DND-41 (cell line): Measurements from ENCODE around the gene INPP5A.
"Not testable (repeated sequence)": the region's sequence is repeated elsewhere in the genome, so short reads cannot be mapped to it uniquely, and the experiment has no call there.

Source experiments
- ATAC-seq: fragments of 200-7000 bp; cut with Tn5 transposase; 3 replicates; pipeline ENCODE4 v1.9.1; 2021; ENCODE audit warnings: low read depth; ENCODE audit not compliant: insufficient read depth
- DNase-seq: peaks from one replicate; pipeline ENCODE4 v3.0.0-alpha.2; 2020
- H2AFZ ChIP-seq: 2 replicates; pipeline ENCODE4 v1.6.0; 2012; ENCODE audit warnings: low read depth, low read length
- H3K27ac ChIP-seq: 2 replicates; pipeline ENCODE4 v1.5.1; 2012; ENCODE audit warnings: low read length, inconsistent platforms
- H3K27me3 ChIP-seq: fragments of 200-600 bp; sonication (generic); 2 replicates; pipeline ENCODE4 v1.6.0; 2012; ENCODE audit warnings: low read length, mild to moderate bottlenecking, inconsistent platforms; ENCODE audit not compliant: insufficient read depth, poor library complexity
- H3K36me3 ChIP-seq: 2 replicates; pipeline ENCODE4 v1.5.1; 2012; ENCODE audit warnings: low read length, inconsistent platforms; ENCODE audit not compliant: insufficient read depth
- H3K4me1 ChIP-seq: 2 replicates; pipeline ENCODE4 v1.5.1; 2012; ENCODE audit warnings: mild to moderate bottlenecking, low read length; ENCODE audit not compliant: insufficient read depth
- H3K4me2 ChIP-seq: 2 replicates; pipeline ENCODE4 v1.6.0; 2012; ENCODE audit warnings: mild to moderate bottlenecking, moderate library complexity, low read length, inconsistent platforms; ENCODE audit not compliant: insufficient read depth
- H3K4me3 ChIP-seq, 2 experiments: fragments of 200-600 bp in 1 of 2; shearing (Covaris generic) in 1 of 2; 2 replicates each; pipeline ENCODE4 v1.5.1; 2012 to 2016; ENCODE audit warnings: inconsistent platforms in 2 of 2, low read length in 2 of 2, mild to moderate bottlenecking in 2 of 2, low read depth in 1 of 2, moderate library complexity in 1 of 2
- H3K79me2 ChIP-seq: 2 replicates; pipeline ENCODE4 v1.6.0; 2012; ENCODE audit warnings: low read length, inconsistent platforms; ENCODE audit not compliant: insufficient read depth
- H3K9ac ChIP-seq: 2 replicates; pipeline ENCODE4 v1.6.0; 2012; ENCODE audit warnings: low read depth, mild to moderate bottlenecking, inconsistent platforms, low read length, moderate library complexity
- H3K9me3 ChIP-seq: 2 replicates; pipeline ENCODE4 v1.5.1; 2012; ENCODE audit warnings: low read length, moderate library complexity, mild to moderate bottlenecking, inconsistent platforms; ENCODE audit not compliant: insufficient read depth, severe bottlenecking
- H4K20me1 ChIP-seq: 2 replicates; pipeline ENCODE4 v1.6.0; 2012; ENCODE audit warnings: low read length; ENCODE audit not compliant: insufficient read depth
- EZH2 ChIP-seq: IDR thresholded peaks from 3 replicates; pipeline ENCODE4 v1.6.1; 2012; ENCODE audit warnings: borderline replicate concordance, low read depth, mild to moderate bottlenecking, moderate library complexity, low read length, inconsistent platforms; ENCODE audit not compliant: severe bottlenecking
- TF ChIP-seq, protein P1 (sequence below): IDR thresholded peaks from 2 replicates; pipeline ENCODE4 v1.5.1; 2012; ENCODE audit warnings: borderline replicate concordance, low read length, moderate library complexity, mild to moderate bottlenecking; ENCODE audit not compliant: poor library complexity, severe bottlenecking; ENCODE audit errors: extremely low read depth

The INPP5A gene

DNA sequence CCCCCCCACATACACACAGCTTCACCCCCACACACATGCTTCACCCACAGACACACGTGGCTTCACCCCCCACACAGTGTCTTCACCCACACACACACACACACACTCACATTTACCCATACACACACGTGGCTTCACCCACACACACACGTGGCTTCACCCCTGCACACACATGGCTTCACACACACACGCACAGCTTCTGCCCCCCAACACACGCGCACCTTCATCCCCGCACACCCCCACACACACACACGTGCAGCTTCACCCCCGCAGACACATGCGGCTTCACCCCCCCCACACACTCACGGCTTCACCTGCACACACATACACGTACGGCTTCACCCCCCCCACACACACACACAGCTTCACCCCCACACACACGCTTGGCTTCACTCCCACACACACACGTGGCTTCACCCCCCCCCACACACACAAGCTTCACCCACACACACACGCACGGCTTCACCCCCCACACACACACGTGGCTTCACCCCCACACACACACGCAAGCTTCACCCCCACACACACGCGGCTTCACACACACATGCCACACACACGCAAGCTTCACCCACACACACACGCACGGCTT is 165.9 kb downstream of the INPP5A start:
- no peak overlapping the region for H3K4me3 ChIP-seq

DNA sequence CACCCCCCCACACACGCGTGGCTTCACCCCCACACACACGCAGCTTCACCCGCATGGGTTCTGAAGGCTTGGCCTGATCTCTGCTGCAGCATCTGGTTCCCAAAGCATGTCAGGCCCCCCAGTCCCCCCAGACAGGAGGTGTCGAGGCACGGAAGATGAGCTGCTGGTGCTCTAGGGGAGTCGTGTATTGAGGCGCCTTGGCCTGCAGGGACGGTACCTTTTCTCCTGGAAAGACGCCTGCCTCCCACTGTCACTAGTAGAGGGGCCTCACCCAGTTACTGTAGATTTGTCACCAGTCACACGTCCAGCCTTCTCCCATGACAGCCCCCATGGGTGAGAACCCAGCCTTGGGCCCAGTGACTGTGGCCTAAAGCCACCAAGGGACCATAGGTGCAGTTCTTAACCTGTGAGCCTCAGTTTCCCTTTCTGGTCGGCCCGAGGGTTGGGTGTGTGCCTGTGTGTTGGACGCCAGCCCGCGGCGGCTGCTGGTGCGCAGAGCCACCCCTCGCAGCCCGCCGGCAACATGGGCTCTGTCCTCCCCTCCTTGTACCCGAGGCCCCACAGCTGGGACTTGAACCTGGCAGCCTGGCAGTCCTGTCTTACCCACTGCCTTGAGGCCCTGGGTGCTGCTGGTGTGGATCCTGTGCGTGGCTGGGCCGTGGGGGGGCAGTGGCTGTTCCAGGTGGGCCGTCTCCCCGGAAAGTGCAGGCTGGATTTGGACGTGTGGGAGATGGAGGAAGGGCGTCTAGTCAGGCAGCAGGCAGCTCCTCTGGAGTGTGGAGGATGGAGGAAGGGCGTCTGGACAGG is 166.6 kb downstream of the INPP5A start:
- TF ChIP-seq EZH2: no peak
- TF ChIP-seq, protein P1, sequence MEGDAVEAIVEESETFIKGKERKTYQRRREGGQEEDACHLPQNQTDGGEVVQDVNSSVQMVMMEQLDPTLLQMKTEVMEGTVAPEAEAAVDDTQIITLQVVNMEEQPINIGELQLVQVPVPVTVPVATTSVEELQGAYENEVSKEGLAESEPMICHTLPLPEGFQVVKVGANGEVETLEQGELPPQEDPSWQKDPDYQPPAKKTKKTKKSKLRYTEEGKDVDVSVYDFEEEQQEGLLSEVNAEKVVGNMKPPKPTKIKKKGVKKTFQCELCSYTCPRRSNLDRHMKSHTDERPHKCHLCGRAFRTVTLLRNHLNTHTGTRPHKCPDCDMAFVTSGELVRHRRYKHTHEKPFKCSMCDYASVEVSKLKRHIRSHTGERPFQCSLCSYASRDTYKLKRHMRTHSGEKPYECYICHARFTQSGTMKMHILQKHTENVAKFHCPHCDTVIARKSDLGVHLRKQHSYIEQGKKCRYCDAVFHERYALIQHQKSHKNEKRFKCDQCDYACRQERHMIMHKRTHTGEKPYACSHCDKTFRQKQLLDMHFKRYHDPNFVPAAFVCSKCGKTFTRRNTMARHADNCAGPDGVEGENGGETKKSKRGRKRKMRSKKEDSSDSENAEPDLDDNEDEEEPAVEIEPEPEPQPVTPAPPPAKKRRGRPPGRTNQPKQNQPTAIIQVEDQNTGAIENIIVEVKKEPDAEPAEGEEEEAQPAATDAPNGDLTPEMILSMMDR: no peak
- no peak overlapping the region for H3K4me3 ChIP-seq
- no peak overlapping the region for H3K4me2 ChIP-seq
- H3K9me3 ChIP-seq: peaks cover 29% of the 10 kb centered on the region
- H3K27ac ChIP-seq: no peak overlapping the region
- ATAC-seq (no peak), DNase-seq (no peak)
- no peaks in the 10 kb centered on the region for H3K79me2 ChIP-seq
- peaks cover 61% of the 10 kb centered on the region for H3K36me3 ChIP-seq
- H3K4me1 ChIP-seq: no peaks in the 10 kb centered on the region
- H4K20me1 ChIP-seq: no peaks in the 10 kb centered on the region
- no peak overlapping the region for H2AFZ ChIP-seq
- H3K9ac ChIP-seq: no peak overlapping the region
- H3K27me3 ChIP-seq: no peaks in the 10 kb centered on the region

More for the DNA sequence above, 165.9 kb downstream of the INPP5A start:
- Histone ChIP-seq H3K27ac (no peak overlapping the region), H2AFZ (no peak overlapping the region), H3K4me2 (no peak overlapping the region), H3K27me3 (no peaks in the 10 kb centered on the region), H3K36me3 (peaks cover 64% of the 10 kb centered on the region), H3K4me1 (no peaks in the 10 kb centered on the region), H3K79me2 (no peaks in the 10 kb centered on the region), H3K9me3 (peaks cover 29% of the 10 kb centered on the region), H3K9ac (no peak overlapping the region), H4K20me1 (0 out of 2 replicates have a peak, but pooled peaks cover 3% of the 10 kb centered on the region)
- TF ChIP-seq, protein P1: no peak
- TF ChIP-seq EZH2: no peak
- ATAC-seq (no peak), DNase-seq (no peak)

DNA sequence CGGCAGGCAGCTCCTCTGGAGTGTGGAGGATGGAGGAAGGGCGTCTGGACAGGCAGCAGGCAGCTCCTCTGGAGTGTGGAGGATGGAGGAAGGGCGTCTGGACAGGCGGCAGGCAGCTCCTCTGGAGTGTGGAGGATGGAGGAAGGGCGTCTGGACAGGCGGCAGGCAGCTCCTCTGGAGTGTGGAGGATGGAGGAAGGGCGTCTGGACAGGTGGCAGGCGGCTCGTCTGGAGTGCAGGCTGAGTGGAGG is 167.2 kb downstream of the INPP5A start:
- H3K4me2 ChIP-seq, H3K9ac ChIP-seq, H3K4me1 ChIP-seq, H3K27ac ChIP-seq, H3K27me3 ChIP-seq, ATAC-seq, H3K4me3 ChIP-seq, H2AFZ ChIP-seq, H3K79me2 ChIP-seq, DNase-seq, H4K20me1 ChIP-seq: not testable (repeated sequence)
- Histone ChIP-seq H3K36me3 (peaks cover 65% of the 10 kb centered on the region), H3K9me3 (peaks cover 29% of the 10 kb centered on the region)

DNA sequence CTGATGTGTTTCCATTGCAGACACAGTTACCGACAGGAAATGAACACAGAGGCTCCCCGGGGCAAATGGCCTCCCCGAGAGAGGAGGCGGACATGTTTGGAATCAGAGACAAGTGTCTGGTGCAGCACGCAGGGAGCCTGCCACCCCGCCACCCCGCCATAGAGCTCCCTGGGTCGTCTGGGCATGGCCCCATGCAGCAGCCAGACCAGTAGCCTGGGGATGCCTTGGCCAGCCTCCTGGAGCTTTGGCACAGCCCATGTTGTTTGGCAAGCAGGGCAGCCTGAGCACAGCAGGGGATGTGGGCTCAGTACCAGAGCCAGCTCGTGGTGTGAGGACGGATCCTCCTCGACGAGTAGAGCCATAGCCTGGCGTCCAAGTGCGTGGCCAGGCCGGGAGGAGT is 167.6 kb downstream of the INPP5A start:
- H3K4me2 ChIP-seq: no peak overlapping the region
- H3K4me1 ChIP-seq: no peaks in the 10 kb centered on the region
- no peak overlapping the region for H2AFZ ChIP-seq
- H3K27me3 ChIP-seq: no peaks in the 10 kb centered on the region
- H3K9me3 ChIP-seq: peaks cover 29% of the 10 kb centered on the region
- no peak overlapping the region for H3K27ac ChIP-seq
- no peaks in the 10 kb centered on the region for H3K79me2 ChIP-seq
- ATAC-seq: no peak
- peaks cover 70% of the 10 kb centered on the region for H3K36me3 ChIP-seq
- no peak overlapping the region for H3K4me3 ChIP-seq
- TF ChIP-seq EZH2: no peak
- TF ChIP-seq, protein P1: no peak
- H3K9ac ChIP-seq: no peak overlapping the region
- DNase-seq: no peak
- no peaks in the 10 kb centered on the region for H4K20me1 ChIP-seq
